Measurements from ENCODE around the gene DUSP22.

Gene DUSP22

GRCh38 chr6:297571-298232, 5.4 kb downstream of the DUSP22 start:
- no peak for DNase-seq (ENCODE audit: low read depth)

GRCh38 chr6:298233-299103, 6.2 kb downstream of the DUSP22 start:
- DNase-seq (ENCODE audit: low read depth) = no peak

- DNase-seq (ENCODE audit: low read depth) = no peak
Observed at GRCh38 chr6:299104-299980, 7.1 kb downstream of the DUSP22 start.

GRCh38 chr6:300026-300425, 7.7 kb downstream of the DUSP22 start:
- DNase-seq (ENCODE audit: low read depth) = no peak

GRCh38 chr6:300494-301198, 8.4 kb downstream of the DUSP22 start:
- DNase-seq (ENCODE audit: low read depth) = no peak

- no peak for DNase-seq (ENCODE audit: low read depth)
Observed at GRCh38 chr6:301526-301925, 9.2 kb downstream of the DUSP22 start.

GRCh38 chr6:301929-302705, 9.8 kb downstream of the DUSP22 start:
- DNase-seq (ENCODE audit: low read depth) = no peak

- no peak for DNase-seq (ENCODE audit: low read depth)
Observed at GRCh38 chr6:302760-303159, 10.5 kb downstream of the DUSP22 start.

GRCh38 chr6:303263-303662, 11.0 kb downstream of the DUSP22 start:
- DNase-seq (ENCODE audit: low read depth) = no peak

GRCh38 chr6:303948-304558, 11.8 kb downstream of the DUSP22 start:
- DNase-seq (ENCODE audit: low read depth) = no peak

- no peak for DNase-seq (ENCODE audit: low read depth)
Observed at GRCh38 chr6:304833-305370, 12.6 kb downstream of the DUSP22 start.

- no peak for DNase-seq (ENCODE audit: low read depth)
Observed at GRCh38 chr6:305371-306206, 13.3 kb downstream of the DUSP22 start.

GRCh38 chr6:306641-307061, 14.4 kb downstream of the DUSP22 start:
- no peak for DNase-seq (ENCODE audit: low read depth)

GRCh38 chr6:307065-307814, 15.0 kb downstream of the DUSP22 start:
- no peak for DNase-seq (ENCODE audit: low read depth)

- DNase-seq (ENCODE audit: low read depth) = no peak
Observed at GRCh38 chr6:307874-308273, 15.6 kb downstream of the DUSP22 start.

- DNase-seq (ENCODE audit: low read depth) = no peak
Observed at GRCh38 chr6:308307-308706, 16.0 kb downstream of the DUSP22 start.

GRCh38 chr6:308768-309167, 16.5 kb downstream of the DUSP22 start:
- no peak for DNase-seq (ENCODE audit: low read depth)

- no peak for DNase-seq (ENCODE audit: low read depth)
Observed at GRCh38 chr6:309947-310346, 17.7 kb downstream of the DUSP22 start.

GRCh38 chr6:310671-311070, 18.4 kb downstream of the DUSP22 start:
- DNase-seq (ENCODE audit: low read depth) = no peak

Data from stimulated activated CD4-positive, alpha-beta T cell treated with anti-CD3 and anti-CD28 coated beads, Interleukin-2, amount 100 ng/mL, for 4 hours (primary cell).